GM21786 (cell line): ENCODE results near the gene TMEM256.

Source experiments
- ATAC-seq: cut with Tn5 transposase; IDR thresholded peaks from one replicate; pipeline ENCODE4 v1.9.1; 2021; ENCODE audit not compliant: unreplicated experiment

The TMEM256 gene

DNA sequence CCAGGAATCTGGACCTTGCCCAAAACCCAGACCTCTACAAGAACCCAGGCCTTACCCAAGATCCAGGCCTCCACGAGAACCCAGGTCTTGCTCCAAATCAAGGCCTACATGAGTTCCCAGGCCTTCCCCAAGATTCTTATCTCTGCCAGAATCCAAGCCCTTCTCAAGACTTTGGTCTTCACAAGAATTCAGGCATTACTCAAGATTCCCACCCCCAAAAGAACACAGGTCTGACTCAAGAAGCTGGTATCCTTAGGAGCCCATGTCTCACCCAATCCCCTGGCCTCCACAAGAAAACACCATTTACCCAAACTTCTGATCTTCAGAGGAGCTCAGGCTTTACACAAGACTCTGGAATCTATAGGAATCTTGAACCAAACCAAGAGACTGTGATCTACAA, 27.3 kb upstream of the TMEM256 start:
- ATAC-seq, result no peak

DNA sequence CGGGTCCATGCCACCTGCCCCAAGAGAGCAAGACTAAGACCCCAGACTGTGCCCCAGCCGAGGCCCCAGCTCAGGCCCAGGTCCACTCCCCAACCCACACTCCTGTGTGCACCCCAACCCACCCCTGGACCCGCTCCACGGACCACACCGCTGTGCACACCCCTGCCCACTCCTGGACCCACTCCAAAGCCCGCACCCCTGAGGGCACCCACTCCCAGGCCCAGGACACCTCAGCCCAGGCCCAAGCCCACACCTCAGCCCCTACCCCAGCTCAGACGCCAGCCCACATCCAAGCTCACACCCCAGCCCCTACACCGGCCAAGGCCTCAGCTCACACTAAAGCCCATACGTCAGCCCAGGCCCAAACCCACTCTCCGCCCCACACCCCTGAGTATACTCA, 25.8 kb upstream of the TMEM256 start:
- no peak for ATAC-seq

DNA sequence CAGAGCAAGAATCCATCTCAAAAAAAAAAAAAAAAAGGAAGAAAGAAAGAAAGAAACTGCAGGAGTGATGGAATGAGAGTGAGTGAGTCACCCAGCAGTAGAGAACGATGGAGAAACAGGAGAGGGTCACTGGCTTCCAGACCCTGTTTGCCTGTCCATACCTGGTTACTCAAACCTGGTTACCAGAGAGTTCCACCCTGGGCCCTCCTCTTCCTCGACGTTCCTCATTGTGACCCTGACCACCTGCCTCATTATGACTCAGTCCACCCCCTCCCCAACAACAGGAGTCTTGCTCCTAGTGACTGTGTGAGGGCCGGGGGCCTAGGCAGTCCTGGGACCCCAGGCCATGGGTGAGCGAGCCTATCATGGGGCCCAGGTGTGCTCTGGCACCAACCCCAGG, 24.7 kb upstream of the TMEM256 start, which contains the start of gene SPEM3:
TSS of gene SPEM3 (plus strand) at position 301 of the 400 bp plus-strand sequence. CDS start at position 347, 46 bp downstream.
- no peak for ATAC-seq

DNA sequence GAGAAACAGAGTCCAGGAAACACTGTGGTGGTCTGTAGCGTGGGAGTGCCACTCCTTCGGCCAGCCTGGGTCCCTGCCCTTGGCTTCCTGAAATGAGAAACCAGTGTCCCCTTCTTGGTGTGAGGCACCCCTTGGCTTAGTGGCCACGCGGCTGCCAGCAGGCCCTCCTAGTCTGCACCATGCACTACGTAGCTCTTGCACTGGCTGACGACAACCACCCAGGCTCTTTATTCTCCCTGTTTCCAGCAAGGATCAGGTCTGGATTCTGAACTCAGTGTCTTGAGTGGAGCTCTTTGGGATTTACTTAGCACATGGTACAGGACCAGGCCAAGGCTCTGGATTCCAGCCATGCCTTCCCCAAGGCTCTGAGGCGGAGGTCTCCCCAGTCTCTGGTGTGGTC, 23.7 kb upstream of the TMEM256 start:
- ATAC-seq, result no peak

DNA sequence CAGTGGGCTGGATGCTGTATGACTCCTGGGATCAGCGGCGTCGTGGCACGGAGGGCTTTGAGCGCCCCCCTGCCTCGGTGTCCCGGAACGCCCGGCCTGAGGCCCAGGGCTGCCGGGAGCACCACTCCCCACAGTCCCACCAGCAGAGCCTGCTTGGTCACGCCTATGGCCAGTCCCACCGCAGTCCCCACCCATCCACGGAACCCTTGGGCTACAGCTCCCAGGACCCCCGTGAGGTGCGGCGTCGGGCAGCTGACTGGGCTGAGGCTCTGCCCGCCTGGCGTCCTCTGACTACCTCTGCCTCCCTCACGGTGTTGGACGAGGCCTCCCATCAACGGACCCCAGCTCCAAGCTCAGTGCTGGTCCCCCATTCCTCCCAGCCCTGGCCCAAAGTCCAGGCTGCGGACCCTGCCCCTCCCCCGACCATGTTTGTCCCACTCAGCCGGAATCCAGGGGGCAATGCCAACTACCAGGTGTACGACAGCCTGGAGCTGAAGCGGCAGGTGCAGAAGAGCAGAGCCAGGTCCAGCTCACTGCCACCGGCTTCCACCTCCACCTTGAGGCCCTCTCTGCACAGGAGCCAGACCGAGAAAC, 23.1 kb upstream of the TMEM256 start:
- ATAC-seq, result no peak

DNA sequence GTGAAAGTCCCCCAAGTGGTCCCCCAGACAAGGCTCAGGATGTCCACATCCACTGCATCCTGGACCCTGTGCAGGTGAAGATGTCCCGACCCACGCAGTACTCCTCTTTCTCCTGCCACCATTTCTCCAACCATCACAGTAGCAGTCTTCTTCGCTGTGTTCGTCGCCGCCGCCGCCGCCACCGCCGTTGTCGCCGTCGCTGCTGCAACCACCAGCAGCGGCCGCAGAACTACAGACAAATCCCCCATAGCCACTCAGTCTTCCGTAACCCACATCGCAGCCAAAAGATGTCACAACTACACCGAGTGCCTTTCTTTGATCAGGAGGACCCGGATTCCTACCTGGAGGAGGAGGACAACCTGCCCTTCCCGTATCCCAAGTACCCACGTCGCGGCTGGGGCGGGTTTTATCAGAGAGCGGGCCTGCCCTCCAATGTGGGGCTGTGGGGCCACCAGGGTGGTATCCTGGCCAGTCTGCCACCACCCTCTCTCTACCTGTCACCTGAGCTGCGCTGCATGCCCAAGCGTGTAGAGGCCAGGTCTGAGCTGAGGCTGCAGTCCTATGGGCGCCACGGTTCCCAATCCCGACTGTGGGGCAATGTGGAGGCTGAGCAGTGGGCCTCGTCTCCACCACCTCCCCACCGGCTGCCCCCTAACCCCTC, 22.4 kb upstream of the TMEM256 start:
- ATAC-seq, result no peak

DNA sequence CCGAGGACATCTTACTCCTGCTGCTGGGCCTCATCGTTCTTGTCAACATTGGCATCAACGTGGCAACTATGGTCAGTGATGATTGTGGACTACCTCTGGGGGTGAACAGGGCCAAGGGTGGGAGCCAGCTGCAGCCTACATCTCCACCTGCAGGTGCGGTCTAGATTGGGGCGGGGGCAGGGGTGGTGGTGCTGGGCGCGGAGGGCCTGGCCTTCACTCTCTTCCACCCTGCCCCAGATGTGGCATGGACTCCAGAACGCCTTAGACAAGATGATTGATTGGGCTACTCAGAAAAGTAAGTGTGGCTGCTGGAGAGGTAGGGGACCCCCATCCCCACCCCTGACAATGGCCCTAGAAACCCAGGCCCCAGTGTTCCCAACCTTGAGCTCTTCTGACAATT, 21.9 kb upstream of the TMEM256 start:
- ATAC-seq, result no peak

DNA sequence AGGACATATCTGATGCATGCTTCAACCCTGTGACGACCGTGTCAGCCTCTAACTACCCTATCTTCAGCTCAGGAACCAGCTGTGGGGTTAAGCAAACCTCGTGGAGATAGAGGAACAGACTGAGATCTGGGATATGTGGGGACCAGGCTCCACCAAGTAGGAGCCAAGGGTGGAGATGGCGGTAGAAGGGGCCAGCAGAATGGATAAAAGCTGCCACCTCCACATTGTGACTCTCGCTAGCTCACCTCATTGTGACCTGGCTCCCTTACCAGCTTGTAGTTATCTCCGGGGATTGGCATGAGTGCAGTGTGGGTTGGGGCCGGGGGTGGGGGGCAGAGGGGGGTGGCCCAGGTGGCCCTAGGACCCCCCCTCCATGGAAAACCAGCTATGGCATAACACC, 21.4 kb upstream of the TMEM256 start, which contains the start of gene SPEM2:
TSS of gene SPEM2 (plus strand) at position 301 of the 400 bp plus-strand sequence. CDS start at position 374, 73 bp downstream.
- ATAC-seq, result no peak

DNA sequence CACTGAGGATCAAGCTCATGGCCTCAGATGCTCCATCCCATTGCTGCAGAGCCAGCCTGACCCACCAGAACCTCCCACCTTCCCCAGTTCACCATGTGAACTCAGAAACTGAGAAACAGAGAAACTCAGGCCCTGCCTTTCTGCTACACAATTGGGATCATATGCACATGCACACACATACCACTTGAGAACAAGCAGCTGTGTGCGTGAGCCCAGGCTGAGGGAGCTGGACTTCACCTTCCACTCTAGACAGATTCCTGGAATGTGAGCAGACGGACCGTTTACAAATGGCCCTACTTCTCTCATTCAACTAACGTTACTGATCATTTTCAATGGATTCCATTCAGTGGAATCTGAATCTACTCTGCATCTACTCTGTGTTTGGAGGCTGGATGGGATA, 19.8 kb upstream of the TMEM256 start:
- ATAC-seq, result no peak

DNA sequence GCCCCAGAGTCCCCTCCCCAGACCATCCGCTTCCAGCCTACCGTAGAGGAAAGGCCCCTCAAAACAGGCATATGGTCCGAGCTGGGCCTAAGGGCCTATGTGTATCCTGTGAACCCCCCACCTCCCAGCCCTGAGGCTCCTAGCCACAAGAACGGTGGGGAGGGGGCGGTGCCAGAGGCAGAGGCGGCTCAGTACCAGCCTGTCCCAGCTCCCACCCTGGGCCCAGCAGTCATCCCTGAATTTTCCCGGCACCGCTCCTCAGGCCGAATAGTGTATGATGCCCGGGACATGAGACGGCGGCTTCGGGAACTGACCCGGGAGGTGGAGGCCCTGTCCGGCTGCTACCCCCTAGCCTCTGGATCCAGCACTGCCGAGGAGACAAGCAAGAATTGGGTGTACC, 17.3 kb upstream of the TMEM256 start:
- ATAC-seq, result no peak

DNA sequence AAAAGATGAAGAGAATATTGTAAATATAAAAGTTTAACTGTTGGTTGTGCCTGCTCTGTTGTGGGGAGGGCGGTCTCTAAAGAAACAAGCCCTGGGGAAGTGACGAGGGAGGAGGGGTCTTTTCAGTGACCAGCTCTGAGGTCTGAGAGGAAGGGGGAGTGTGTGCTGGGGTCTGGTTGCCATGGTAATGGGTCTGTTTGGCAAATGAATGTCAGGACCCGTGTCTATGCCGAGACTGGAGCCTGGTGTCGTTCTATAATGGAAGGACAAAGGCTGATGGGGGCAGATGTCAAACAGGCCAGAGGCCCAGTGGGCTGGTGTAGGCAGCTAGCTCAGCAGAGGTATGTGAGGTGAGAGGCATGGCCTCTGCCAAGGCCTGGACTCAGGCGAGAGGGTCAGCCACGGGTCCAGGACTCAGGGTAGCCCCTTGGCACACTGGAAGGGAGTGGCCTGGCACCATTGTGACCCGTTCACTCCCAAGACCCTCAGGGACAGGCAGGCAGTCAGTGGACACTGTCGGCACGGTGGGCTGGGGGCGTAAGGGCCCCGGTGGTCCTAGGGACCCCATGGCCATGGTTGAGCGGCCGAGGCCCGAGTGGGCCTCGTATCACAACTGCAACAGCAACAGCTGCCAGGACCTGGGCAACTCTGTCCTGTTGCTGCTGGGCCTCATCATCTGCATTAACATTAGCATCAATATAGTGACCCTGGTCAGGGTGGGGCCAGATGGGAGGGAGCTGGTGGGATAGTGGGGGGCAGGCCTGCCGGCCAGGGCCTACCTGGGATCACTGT, 16.1 kb upstream of the TMEM256 start, which contains the start of gene SPEM1:
TSS of gene SPEM1 (plus strand) at position 506 of the 792 bp plus-strand sequence. CDS start at position 567, 61 bp downstream.
- ATAC-seq, result no peak

DNA sequence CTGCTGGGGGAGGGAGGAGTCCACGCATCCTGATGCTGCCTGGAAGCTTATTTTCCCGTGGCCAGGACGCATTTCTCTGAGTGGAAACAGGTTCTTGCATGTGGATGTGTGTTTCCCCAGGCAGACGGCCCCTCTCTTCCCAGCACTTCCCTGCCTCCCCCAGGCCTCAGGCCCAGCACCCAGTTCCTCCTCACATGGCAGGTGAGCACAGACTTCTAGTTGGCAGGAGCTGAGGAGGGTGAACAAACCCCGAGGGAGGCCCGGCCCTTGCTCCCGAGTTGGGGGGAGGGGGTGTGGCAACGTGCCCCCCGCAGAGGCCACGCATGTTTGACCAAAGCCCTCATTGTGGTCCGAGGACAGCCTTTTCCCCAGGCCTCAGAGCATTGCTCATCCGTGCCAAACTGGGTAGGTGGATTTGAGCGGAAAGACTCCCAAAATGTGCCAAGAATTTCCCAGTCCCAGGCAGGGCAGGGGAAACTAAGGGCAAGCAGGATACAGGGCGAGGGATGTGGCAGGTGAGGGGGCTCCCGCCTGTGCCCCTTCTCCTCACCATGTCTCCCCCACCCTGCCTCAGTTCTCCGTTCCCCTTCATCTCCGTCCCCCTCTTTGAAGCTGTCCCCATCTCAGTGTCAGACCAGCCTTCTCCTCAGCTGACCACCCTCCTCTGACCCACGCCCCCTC, 14.7 kb upstream of the TMEM256 start:
- ATAC-seq, result no peak

DNA sequence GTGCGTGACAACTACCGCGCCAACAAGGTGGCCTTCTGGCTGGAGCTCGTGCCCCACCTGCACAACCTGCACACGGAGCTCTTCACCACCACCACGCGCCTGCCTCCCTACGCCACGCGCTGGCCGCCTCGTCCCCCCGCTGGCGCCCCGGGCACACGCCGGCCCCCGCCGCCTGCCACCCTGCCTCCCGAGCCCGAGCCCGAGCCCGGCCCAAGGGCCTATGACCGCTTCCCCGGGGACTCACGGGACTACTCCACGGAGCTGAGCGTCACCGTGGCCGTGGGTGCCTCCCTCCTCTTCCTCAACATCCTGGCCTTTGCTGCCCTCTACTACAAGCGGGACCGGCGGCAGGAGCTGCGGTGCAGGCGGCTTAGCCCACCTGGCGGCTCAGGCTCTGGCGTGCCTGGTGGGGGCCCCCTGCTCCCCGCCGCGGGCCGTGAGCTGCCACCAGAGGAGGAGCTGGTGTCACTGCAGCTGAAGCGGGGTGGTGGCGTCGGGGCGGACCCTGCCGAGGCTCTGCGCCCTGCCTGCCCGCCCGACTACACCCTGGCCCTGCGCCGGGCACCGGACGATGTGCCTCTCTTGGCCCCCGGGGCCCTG, 13.3 kb upstream of the TMEM256 start:
- ATAC-seq, result no peak

DNA sequence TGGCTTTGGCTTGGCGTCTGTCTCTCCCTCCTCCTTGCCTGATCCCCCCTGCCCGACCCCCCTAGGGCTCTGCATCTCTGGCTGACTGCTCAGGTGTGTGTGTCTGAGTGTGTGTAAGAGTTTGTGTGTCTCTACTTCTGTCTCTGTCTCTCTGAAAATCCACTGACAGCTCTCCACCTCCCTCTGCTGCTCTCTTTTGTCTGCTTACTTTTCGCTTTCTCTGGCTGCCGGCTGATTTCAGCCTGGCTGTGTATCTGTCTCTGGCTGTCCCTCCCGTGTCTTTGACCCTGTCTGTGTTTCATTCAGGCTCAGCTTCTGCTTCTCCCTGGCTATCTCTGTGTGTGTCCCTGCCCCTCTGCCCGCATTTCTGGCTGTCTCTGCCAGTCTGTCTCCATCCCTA, 12.4 kb upstream of the TMEM256 start:
- ATAC-seq, result no peak

DNA sequence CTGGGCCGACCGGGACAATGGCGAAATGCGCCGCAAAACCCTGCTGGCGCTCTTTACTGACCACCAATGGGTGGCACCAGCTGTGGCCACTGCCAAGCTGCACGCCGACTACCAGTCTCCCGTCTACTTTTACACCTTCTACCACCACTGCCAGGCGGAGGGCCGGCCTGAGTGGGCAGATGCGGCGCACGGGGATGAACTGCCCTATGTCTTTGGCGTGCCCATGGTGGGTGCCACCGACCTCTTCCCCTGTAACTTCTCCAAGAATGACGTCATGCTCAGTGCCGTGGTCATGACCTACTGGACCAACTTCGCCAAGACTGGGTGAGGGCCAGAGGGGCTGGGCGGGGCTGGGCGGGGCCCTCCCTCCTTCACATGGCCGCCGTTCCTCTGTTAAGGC, 11.9 kb upstream of the TMEM256 start:
- ATAC-seq, result no peak

DNA sequence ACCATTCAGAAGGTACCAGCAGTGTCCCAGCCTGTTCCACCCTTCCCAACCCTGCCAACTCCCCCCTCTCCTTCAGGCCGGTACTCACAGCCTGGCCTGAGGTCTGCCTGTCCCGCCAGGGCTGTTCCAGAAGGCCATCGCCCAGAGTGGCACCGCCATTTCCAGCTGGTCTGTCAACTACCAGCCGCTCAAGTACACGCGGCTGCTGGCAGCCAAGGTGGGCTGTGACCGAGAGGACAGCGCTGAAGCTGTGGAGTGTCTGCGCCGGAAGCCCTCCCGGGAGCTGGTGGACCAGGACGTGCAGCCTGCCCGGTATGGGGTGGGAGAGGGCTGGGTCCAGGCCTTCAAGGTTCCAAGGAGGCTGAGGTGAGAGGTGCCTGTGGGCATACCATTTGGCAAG, 10.9 kb upstream of the TMEM256 start:
- no peak for ATAC-seq

DNA sequence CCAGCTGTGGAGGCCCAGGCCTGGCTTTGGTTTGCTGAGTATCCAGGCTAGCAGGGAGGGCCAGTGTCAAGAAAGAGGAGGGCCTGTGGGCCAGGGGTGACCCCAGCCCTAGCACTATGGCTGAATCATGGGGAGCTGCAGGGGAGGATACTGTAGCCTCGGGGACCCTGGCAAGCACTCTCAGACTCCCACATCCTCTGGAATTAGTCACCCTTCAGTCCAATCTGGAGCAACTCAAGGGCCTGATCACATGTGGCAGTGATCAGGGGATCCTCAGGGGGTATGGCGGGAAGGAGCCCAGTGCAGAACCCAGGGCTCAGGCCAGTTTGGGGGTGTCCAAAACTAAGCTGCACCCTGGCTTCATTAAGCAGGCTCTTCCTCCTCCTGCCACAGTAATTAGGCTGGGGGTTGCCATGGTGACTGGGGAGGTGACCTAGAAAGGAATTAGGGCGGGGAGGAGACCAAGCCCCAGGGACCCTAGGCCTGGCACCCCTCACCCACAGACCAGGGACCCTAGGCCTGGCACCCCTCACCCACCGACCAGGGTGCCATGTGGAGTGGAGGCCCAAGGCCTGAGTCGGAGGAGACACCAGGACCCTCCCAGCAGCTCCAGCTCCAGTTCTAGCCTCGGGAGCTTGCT, 9.6 kb upstream of the TMEM256 start:
- no peak for ATAC-seq

DNA sequence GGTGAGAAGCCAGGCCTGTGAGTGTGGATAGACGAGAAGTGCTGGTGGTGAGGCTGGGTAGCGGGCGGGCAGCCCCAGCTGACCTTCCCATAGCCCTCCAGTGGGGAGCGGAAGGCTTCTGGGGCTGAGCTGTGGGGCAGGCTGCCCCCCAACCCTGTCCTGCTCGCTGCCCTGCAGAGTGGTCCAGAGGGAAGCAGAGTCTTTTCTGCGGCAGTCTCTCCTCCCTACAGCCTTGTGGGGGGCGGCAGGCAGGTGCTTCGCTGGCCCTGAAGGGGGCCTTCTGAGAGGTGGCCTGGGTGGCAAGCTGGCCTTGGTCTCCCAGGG, 7.5 kb upstream of the TMEM256 start:
- ATAC-seq, result no peak

DNA sequence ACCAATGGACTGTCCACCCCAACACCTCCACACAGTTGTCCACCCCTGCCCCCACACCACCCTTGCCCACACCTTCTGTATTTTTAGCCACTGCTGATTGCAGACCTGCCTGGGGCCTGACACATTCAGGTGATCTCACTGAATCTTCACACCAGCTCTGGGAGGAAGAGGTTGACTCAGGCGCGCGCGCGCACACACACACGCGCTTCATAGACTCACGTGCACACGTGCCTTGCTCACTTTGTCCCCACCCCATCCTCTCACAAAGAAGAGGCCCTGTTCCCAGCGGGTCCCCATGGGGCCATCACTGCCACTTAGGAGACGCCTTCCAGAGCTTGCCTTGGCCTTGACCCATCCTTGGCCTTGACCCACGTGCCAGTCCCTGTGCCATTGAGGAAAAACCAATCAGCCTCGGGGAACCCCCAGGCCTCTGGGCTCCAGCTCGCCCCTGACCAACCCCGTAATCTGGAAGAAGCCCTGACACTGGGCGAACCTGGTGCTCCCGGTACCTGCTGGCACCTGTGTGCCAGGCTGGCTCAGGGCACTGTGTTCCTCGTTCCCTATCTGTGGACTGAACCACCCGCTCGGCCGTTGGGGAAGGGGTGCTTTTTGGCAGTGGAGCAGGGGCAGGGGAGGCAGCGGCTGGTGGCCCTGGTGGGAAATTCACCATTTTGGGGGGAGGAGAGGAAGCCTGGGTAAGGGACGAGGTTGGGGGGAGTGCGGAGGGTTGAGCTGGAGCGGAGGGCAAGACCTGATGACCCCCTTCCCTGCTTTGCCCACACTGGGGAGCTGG, 6.9 kb upstream of the TMEM256 start:
- ATAC-seq, result no peak

DNA sequence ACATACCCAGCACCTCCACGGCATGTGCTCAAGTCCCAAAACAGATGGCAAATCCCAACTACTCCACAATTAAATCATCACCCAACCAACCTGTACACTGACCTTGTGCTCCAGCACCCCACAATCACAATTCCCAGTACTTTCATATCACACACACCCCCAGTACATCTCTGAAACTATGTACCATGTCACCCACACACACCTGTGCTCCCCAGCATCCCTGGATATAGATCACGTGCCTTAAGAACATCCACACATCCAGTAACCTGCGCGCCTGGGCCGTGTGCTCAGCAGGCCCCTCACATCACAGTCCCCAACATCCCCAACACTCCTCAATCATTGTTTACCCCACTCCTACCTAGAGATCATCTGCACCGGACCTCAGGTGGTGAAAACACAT, 5.8 kb upstream of the TMEM256 start:
- ATAC-seq, result no peak
